Lung microvascular endothelial cell (primary cell): Measurements from ENCODE around the gene CCDC126. TPM values are rescaled to one million over a fixed set of nuclear protein-coding genes. Genes with fewer than 3 reads are reported as not detected.

Experiments
- total RNA-seq: library from RNA; depleted of rRNA; stranded (reverse); fragments of >200 nt; gene quantifications from 2 replicates; pipeline ENCODE4 v1.2.1, GENCODE V29; 2014

The CCDC126 gene
- total RNA-seq, 1 donor from 2014 or later: 20.8 TPM

Other genes with a start within 250 kb of the CCDC126 start
- 6.0 and 23.1 TPM in 2 replicates for gene IGF2BP3, start 126.9 kb upstream of the CCDC126 start, total RNA-seq
- 20.3 and 28.8 TPM in 2 replicates for gene TRA2A, start 65.4 kb upstream of the CCDC126 start, total RNA-seq
- 4.1 and 8.1 TPM in 2 replicates for gene FAM221A, start 82.8 kb downstream of the CCDC126 start, total RNA-seq
- 0.20 and 0.22 TPM in 2 replicates for gene STK31, start 112.8 kb downstream of the CCDC126 start, total RNA-seq